Left cardiac atrium (tissue), 4 donors: ENCODE data around the gene GAS2L1. TPM values are rescaled to one million over a fixed set of nuclear protein-coding genes. Genes with fewer than 3 reads are reported as not detected.

ENCODE experiments used
- ATAC-seq, 2 donors: fragments of 200-7000 bp; cut with Tn5 transposase; one replicate each; pipeline ENCODE4 v1.9.1; 2020; ENCODE audit warnings: mild to moderate bottlenecking in 2 of 2, moderate library complexity in 2 of 2
- DNase-seq: peaks from one replicate; pipeline ENCODE4 v3.0.0-alpha.2; 2020
- intact Hi-C, 2 donors: fragments of 100-400 bp; cut with DNase I; formaldehyde crosslinking; loops; one replicate each; pipeline versions ENCODE4 v1.14.1 to v1.15.1; 2022 to 2023
- total RNA-seq, 2 donors: library from RNA; stranded (reverse); fragmentation: NEBNext Ultra II Directional; extraction: Animal tissue kit (Norgen Biotek cat#: 25700); gene quantifications; one replicate each; pipeline ENCODE4 v1.2.1, GENCODE V29; 2021
- donor health status: DM: no; HTN: yes; CAD: no.
- donor health status: DM: no; HTN: yes; CAD: no; lungs with severe emphysema.
- donor health status: DM: yes; HTN: yes; CAD: no.
- donor health status: Dilated cardiomyopathy.

GAS2L1 gene
- total RNA-seq, 2 donors from 2014 or later: 20.1 to 25.2 TPM

- no peak for ATAC-seq
- intact Hi-C loops: no loop called here
- peak; percentile 10 for DNase-seq
These were observed 9.8 kb downstream of the GAS2L1 start for GRCh38 chr22:29316141-29316828.

GRCh38 chr22:29317827-29318454 lies 11.5 kb downstream of the GAS2L1 start:
- intact Hi-C loops: no loop called here
- DNase-seq (peak; percentile 14), ATAC-seq (no peak)

GRCh38 chr22:29319072-29319471 lies 12.6 kb downstream of the GAS2L1 start:
- intact Hi-C loops: no loop called here
- DNase-seq (peak; percentile 11), ATAC-seq (no peak)

- ATAC-seq (no peak), DNase-seq (no peak)
- intact Hi-C loops: no loop called here
These were observed 14.1 kb downstream of the GAS2L1 start for GRCh38 chr22:29320546-29320945.

- DNase-seq: no peak
- intact Hi-C loops: no loop called here
- ATAC-seq: no peak
These were observed 17.2 kb downstream of the GAS2L1 start for GRCh38 chr22:29323641-29324040.

GRCh38 chr22:29325356-29325755 lies 18.9 kb downstream of the GAS2L1 start:
- no peak for ATAC-seq
- no peak for DNase-seq
- intact Hi-C loops: no loop called here

GRCh38 chr22:29325785-29326315 lies 19.4 kb downstream of the GAS2L1 start:
- ATAC-seq (no peak), DNase-seq (peak; percentile 19)
- intact Hi-C loops: no loop called here

- intact Hi-C loops: no loop called here
- ATAC-seq (no peak), DNase-seq (peak; percentile 13)
These were observed 20.0 kb downstream of the GAS2L1 start for GRCh38 chr22:29326481-29326880.

GRCh38 chr22:29327089-29327764 lies 20.8 kb downstream of the GAS2L1 start:
- ATAC-seq (no peak), DNase-seq (peak; percentile 20)
- intact Hi-C loops: no loop called here

- peak; percentile 18 for DNase-seq
- ATAC-seq: no peak
- intact Hi-C loops: no loop called here
These were observed 21.6 kb downstream of the GAS2L1 start for GRCh38 chr22:29328055-29328454.

GRCh38 chr22:29328566-29329500 lies 22.4 kb downstream of the GAS2L1 start:
- ATAC-seq: peak in 1 of 2 donors; percentile 23
- intact Hi-C loops: no loop called here
- peak; percentile 27 for DNase-seq

GRCh38 chr22:29329581-29329980 lies 23.1 kb downstream of the GAS2L1 start:
- ATAC-seq: no peak
- DNase-seq: peak; percentile 13
- intact Hi-C loops: no loop called here

- DNase-seq (no peak), ATAC-seq (no peak)
These were observed 23.8 kb downstream of the GAS2L1 start for GRCh38 chr22:29330291-29330690.

GRCh38 chr22:29330753-29331152 lies 24.3 kb downstream of the GAS2L1 start:
- DNase-seq: peak; percentile 71
- intact Hi-C loops: no loop called here
- ATAC-seq: peak; percentile 14 to 32

More at GRCh38 chr22:29330291-29330690, 23.8 kb downstream of the GAS2L1 start:
- intact Hi-C loops: no loop called here

- ATAC-seq (no peak), DNase-seq (no peak)
- intact Hi-C loops: no loop called here
These were observed 24.8 kb downstream of the GAS2L1 start for GRCh38 chr22:29331213-29331612.

GRCh38 chr22:29331658-29332300 lies 25.3 kb downstream of the GAS2L1 start:
- no peak for ATAC-seq
- DNase-seq: no peak
- intact Hi-C loops: no loop called here

- ATAC-seq (no peak), DNase-seq (no peak)
- intact Hi-C loops: no loop called here
These were observed 26.5 kb downstream of the GAS2L1 start for GRCh38 chr22:29332886-29333496.

- ATAC-seq: no peak
- DNase-seq: no peak
- intact Hi-C loops: no loop called here
These were observed 27.7 kb downstream of the GAS2L1 start for GRCh38 chr22:29334148-29334547.
